ENCODE measurements around the gene GSK3A.

GSK3A gene

DNA sequence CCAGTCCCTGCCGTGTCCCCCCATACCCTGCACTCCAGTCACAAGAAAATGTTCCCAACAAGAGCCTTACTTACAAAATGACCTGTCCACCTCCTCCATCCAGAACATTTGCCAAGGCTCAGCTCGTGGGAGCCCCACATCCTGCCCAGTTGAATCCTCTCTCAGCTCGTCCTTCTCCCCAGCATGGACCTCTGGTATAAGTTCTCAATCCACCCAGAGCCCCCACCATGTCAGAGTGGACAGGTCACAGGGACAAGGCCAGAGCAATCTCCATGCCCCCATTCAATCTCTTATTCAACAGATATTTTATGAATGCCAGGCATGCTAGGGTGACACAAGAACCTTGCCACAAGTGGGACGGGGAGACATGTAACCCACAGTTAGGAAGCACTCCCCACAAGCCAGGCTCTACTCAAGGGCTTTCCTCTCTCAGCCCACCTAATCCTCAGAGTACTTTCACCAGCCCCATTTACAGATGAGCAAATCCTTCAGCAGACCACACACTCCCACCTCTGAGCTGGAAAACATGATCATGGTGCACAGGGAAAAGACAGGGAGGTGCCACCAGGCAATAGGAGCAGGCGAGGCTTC is 40.0 kb downstream of the GSK3A start:
- Histone ChIP-seq H3K36me3 (ENCODE audit: control insufficient read depth, insufficient read depth, low read length) (peaks cover 18% of the 10 kb centered on the region), H3K4me1 (ENCODE audit: control insufficient read depth, insufficient read depth, low read length) (peaks cover 22% of the 10 kb centered on the region), H3K9ac (ENCODE audit: low read length) (no peak overlapping the region), H3K9me3 (ENCODE audit: control insufficient read depth, low read length) (no peaks in the 10 kb centered on the region), H3K27me3 (ENCODE audit: control insufficient read depth, insufficient read depth, low read length) (no peaks in the 10 kb centered on the region), H3K4me3 (ENCODE audit: low read length) (no peak overlapping the region)

GRCh38 chr19:42201489-42202289 is 40.7 kb downstream of the GSK3A start:
- Histone ChIP-seq H3K36me3 (ENCODE audit: control insufficient read depth, insufficient read depth, low read length) (peaks cover 15% of the 10 kb centered on the region), H3K9me3 (ENCODE audit: control insufficient read depth, low read length) (no peaks in the 10 kb centered on the region), H3K27me3 (ENCODE audit: control insufficient read depth, insufficient read depth, low read length) (no peaks in the 10 kb centered on the region), H3K4me3 (ENCODE audit: low read length) (no peak overlapping the region), H3K4me1 (ENCODE audit: control insufficient read depth, insufficient read depth, low read length) (peaks cover 22% of the 10 kb centered on the region), H3K9ac (ENCODE audit: low read length) (no peak overlapping the region)

DNA sequence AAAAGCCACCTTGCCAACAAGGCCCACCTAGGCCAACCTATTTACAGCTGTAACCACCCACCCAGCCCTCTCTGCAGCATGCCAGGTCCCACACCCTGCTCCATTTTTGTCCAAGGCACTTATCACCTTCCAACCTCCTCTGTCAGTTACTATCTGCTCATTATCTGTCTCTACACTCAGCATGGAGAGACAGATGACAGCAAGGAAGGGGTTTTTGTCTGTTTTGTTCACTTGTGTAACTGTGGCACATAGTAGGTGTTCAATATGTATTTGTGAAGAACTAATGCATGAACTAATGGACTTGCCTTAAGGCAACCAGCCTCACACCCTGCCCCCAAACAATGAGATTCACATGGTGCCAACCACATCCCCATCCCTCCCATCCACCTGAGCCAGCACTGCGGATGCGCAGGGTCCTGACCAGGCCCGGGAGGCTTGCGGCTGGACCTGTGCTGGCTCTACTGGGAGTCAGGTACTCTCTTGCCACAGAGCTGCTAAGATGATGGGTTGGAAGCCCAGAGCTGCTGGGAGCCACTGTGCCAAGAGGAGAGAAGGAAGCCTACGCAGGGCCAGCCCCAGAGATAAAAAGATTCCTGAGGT is 42.2 kb downstream of the GSK3A start:
- Histone ChIP-seq H3K9ac (ENCODE audit: low read length) (no peak overlapping the region), H3K4me1 (ENCODE audit: control insufficient read depth, insufficient read depth, low read length) (peaks cover 19% of the 10 kb centered on the region), H3K9me3 (ENCODE audit: control insufficient read depth, low read length) (no peaks in the 10 kb centered on the region), H3K36me3 (ENCODE audit: control insufficient read depth, insufficient read depth, low read length) (peaks cover 15% of the 10 kb centered on the region), H3K27me3 (ENCODE audit: control insufficient read depth, insufficient read depth, low read length) (no peaks in the 10 kb centered on the region), H3K4me3 (ENCODE audit: low read length) (no peak overlapping the region)

DNA sequence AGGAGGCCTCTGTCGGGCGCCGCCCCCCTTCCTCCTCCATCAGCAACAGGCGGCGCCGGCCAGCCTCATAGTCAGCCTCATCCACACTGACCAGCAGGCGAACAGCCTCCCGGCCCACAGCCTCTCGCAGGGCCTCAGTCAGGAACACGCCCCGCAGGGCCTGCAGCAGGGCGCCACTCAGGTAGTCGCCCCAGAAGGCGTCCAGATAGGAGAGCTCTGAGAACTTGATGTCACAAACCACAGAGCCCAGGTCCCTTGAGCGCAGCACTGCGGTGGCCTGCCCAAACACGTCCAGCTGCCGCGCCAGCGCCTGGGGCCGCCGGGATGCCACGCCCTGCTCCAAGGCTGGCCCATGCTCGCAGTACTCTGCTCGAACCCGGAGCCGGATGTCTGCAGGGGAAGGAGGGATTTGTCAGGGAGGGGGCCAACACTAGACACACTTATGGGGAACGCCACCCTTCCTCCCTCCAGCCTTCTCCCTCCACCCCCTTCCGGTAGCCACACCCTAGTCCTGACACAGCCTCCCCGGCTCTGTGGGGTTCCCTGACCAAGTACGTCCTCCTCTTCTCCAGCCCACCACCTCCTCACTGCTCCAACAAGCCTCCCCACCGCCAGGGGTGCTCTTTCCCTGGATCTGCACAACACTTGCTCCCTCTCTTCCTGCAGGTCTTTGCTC is 42.8 kb downstream of the GSK3A start:
- Histone ChIP-seq H3K36me3 (ENCODE audit: control insufficient read depth, insufficient read depth, low read length) (peaks cover 15% of the 10 kb centered on the region), H3K4me1 (ENCODE audit: control insufficient read depth, insufficient read depth, low read length) (peaks cover 19% of the 10 kb centered on the region), H3K9ac (ENCODE audit: low read length) (no peak overlapping the region), H3K27me3 (ENCODE audit: control insufficient read depth, insufficient read depth, low read length) (no peaks in the 10 kb centered on the region), H3K4me3 (ENCODE audit: low read length) (no peak overlapping the region), H3K9me3 (ENCODE audit: control insufficient read depth, low read length) (no peaks in the 10 kb centered on the region)

DNA sequence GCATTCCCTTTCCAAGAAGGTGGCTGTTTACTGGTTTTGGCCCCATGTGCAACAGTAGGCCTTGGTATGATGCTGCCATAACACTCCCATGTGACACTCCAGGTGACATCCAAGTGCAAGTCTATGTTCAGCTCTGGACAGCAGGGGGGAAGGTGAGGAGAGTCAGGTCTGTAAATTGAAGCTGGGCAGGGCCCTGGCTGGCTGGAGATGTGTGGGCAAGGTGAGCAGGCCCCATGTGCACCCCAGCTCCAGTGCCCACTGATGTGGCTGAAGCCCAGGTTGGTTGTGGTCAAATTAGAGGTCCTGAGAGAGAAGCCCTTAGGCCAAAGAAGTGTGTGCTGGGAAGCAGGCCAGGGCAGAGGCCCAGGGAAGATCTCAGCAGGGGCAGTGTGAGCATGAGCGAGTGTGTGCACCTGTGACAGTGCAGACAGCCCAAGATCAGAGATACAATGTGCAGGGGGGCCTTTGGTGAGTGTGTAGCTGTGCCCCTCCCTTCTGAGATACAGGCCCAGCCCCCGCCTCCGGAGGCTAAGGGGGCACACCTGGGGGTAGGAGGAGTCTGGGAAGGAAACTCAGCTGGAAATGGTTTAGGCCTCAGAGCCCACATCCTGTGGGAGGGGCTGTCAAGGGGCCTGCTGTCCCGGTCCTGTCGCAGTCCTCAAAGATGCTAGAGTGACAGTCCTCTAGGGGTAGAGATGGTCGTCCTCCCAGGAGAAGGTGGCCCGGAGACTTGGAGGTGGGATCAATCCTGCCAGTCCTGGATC is 43.5 kb downstream of the GSK3A start:
- Histone ChIP-seq H3K9me3 (ENCODE audit: control insufficient read depth, low read length) (no peaks in the 10 kb centered on the region), H3K27me3 (ENCODE audit: control insufficient read depth, insufficient read depth, low read length) (no peaks in the 10 kb centered on the region), H3K36me3 (ENCODE audit: control insufficient read depth, insufficient read depth, low read length) (peaks cover 15% of the 10 kb centered on the region), H3K9ac (ENCODE audit: low read length) (no peak overlapping the region), H3K4me3 (ENCODE audit: low read length) (no peak overlapping the region), H3K4me1 (ENCODE audit: control insufficient read depth, insufficient read depth, low read length) (peaks cover 23% of the 10 kb centered on the region)

DNA sequence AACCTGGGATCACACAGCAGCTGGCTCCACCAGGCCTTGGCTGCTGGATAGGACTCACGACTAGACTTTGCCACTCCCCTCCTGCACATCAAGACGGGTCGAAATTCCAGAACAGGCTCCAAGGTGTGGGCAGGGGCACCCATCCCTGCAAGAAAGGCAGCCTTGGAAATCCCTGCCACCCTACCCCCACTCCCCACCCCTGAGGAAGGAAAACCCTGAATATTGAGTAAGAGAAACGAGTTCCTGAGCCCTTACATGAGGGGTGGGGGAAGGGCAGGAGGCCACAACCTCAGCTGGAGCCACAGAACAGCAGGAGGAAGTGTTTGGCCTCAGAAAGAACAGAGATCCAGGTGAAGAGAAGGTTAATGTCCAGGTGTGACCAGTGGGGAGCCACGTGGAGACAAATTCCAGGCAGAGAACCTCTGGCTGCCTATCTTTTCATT is 45.0 kb downstream of the GSK3A start:
- no peak overlapping the region for H3K9ac ChIP-seq (ENCODE audit: low read length)
- peaks cover 29% of the 10 kb centered on the region for H3K4me1 ChIP-seq (ENCODE audit: control insufficient read depth, insufficient read depth, low read length)
- H3K9me3 ChIP-seq (ENCODE audit: control insufficient read depth, low read length), result no peaks in the 10 kb centered on the region
- H3K4me3 ChIP-seq (ENCODE audit: low read length), result no peak overlapping the region
- H3K36me3 ChIP-seq (ENCODE audit: control insufficient read depth, insufficient read depth, low read length), result peaks cover 8% of the 10 kb centered on the region
- no peaks in the 10 kb centered on the region for H3K27me3 ChIP-seq (ENCODE audit: control insufficient read depth, insufficient read depth, low read length)

- Histone ChIP-seq H3K27me3 (ENCODE audit: control insufficient read depth, insufficient read depth, low read length) (no peaks in the 10 kb centered on the region), H3K4me1 (ENCODE audit: control insufficient read depth, insufficient read depth, low read length) (peaks cover 39% of the 10 kb centered on the region), H3K9me3 (ENCODE audit: control insufficient read depth, low read length) (no peaks in the 10 kb centered on the region), H3K9ac (ENCODE audit: low read length) (no peak overlapping the region), H3K4me3 (ENCODE audit: low read length) (no peak overlapping the region), H3K36me3 (ENCODE audit: control insufficient read depth, insufficient read depth, low read length) (no peaks in the 10 kb centered on the region)
Measured at GRCh38 chr19:42196011-42197001, 46.1 kb downstream of the GSK3A start.

DNA sequence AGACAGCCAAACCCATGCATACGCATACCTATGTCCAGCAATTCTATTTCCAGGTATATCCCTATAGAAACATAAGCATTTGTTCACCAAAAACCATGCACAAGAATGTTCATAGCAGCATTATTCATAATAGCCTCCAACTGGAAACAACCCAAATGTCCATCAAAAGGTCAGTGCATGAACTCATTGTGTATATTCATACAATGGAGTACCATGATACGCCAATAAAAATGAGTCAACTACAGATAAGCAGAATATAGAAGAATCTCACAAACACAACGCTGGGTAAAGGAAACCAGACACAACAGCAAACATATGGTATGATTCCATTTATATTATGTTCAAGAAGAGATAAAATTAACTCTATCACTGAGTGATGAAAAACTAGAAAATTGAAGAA is 48.7 kb downstream of the GSK3A start:
- no peak overlapping the region for H3K9ac ChIP-seq (ENCODE audit: low read length)
- peaks cover 37% of the 10 kb centered on the region for H3K4me1 ChIP-seq (ENCODE audit: control insufficient read depth, insufficient read depth, low read length)

DNA sequence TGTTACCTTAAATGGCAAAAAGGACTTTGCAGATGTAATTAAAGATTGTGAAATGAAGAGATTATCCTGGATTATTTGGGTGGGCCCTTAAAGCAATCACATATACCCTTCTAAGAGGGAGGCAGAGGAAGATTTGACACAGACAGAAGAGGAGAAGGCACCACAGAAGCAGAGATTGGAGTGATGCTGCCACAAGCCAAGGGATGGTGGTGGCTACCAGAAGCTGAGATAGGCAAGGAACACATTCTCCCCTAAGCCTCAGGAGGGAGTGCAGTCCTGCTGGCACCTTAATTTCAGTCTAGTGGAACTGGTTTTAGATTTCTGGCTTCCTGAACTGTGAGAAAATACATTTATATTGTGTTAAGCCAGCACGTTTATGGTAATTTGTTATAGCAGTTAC is 49.1 kb downstream of the GSK3A start:
- no peak overlapping the region for H3K4me3 ChIP-seq (ENCODE audit: low read length)
- H3K9me3 ChIP-seq (ENCODE audit: control insufficient read depth, low read length), result no peaks in the 10 kb centered on the region
- no peaks in the 10 kb centered on the region for H3K36me3 ChIP-seq (ENCODE audit: control insufficient read depth, insufficient read depth, low read length)
- no peak overlapping the region for H3K9ac ChIP-seq (ENCODE audit: low read length)
- H3K4me1 ChIP-seq (ENCODE audit: control insufficient read depth, insufficient read depth, low read length), result peaks cover 37% of the 10 kb centered on the region
- H3K27me3 ChIP-seq (ENCODE audit: control insufficient read depth, insufficient read depth, low read length), result no peaks in the 10 kb centered on the region

More for the DNA sequence above, 48.7 kb downstream of the GSK3A start:
- Histone ChIP-seq H3K27me3 (ENCODE audit: control insufficient read depth, insufficient read depth, low read length) (no peaks in the 10 kb centered on the region), H3K4me3 (ENCODE audit: low read length) (no peak overlapping the region), H3K9me3 (ENCODE audit: control insufficient read depth, low read length) (no peaks in the 10 kb centered on the region), H3K36me3 (ENCODE audit: control insufficient read depth, insufficient read depth, low read length) (no peaks in the 10 kb centered on the region)

- H3K27me3 ChIP-seq (ENCODE audit: control insufficient read depth, insufficient read depth, low read length), result no peaks in the 10 kb centered on the region
- no peak overlapping the region for H3K9ac ChIP-seq (ENCODE audit: low read length)
- no peaks in the 10 kb centered on the region for H3K9me3 ChIP-seq (ENCODE audit: control insufficient read depth, low read length)
- H3K4me3 ChIP-seq (ENCODE audit: low read length), result no peak overlapping the region
- no peaks in the 10 kb centered on the region for H3K36me3 ChIP-seq (ENCODE audit: control insufficient read depth, insufficient read depth, low read length)
- peaks cover 28% of the 10 kb centered on the region for H3K4me1 ChIP-seq (ENCODE audit: control insufficient read depth, insufficient read depth, low read length)
Measured at GRCh38 chr19:42191855-42192254, 50.5 kb downstream of the GSK3A start.

DNA sequence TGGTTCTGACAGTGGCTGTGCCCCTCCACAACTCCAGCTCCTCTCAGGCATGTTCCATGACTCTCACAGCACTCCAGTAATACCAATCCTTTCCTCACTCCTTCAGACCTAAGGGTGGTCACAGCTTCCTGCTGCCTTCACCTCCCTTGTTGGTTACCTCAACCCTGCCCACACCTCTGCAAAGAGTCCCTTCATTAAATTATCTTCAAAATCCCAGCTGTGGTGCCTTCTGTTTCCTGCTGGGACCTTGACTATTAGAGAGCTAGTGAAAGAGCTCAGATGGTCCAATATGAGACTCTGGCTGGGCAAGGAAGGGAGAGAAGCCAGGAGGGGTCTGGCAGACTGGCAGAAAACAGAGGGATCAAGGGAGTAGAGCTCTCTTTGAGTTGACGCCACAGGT is 51.1 kb downstream of the GSK3A start:
- no peaks in the 10 kb centered on the region for H3K9me3 ChIP-seq (ENCODE audit: control insufficient read depth, low read length)

More for the DNA sequence above, 51.1 kb downstream of the GSK3A start:
- Histone ChIP-seq H3K27me3 (ENCODE audit: control insufficient read depth, insufficient read depth, low read length) (no peaks in the 10 kb centered on the region), H3K4me1 (ENCODE audit: control insufficient read depth, insufficient read depth, low read length) (peaks cover 25% of the 10 kb centered on the region), H3K4me3 (ENCODE audit: low read length) (no peak overlapping the region), H3K36me3 (ENCODE audit: control insufficient read depth, insufficient read depth, low read length) (no peaks in the 10 kb centered on the region), H3K9ac (ENCODE audit: low read length) (no peak overlapping the region)
